ENCODE measurements around the gene CSH1.

Gene CSH1

DNA sequence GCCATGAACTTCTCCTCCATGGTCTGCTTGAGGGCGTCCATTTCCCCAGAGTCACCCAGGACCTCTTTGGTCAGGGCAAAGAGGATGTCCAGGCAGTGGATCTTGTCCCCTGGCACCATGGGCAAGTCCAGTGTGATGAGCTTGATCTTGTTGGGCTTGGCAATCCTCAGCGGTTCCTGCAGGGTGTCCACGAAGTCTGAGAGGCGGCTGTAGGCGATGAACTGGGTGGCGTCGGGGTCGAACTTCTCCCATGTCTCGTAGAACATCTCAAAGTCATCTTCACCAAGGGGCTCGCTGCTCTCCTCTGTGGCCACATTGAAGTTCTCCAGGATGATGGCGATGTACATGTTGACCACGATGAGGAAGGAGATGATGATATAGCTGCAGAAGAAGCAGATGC lies 44.8 kb upstream of the CSH1 start:
- Histone ChIP-seq H3K9me2 (replicated peaks; ENCODE audit: control insufficient read depth, low read length) (no peaks in the 10 kb centered on the region), H3K27ac (ENCODE audit: low read depth, low read length) (no peak overlapping the region), H3K4me3 (ENCODE audit: low read length) (no peak overlapping the region), H3K27me3 (ENCODE audit: control insufficient read depth, low read length) (no peaks in the 10 kb centered on the region), H3K36me3 (ENCODE audit: control insufficient read depth, low read length) (no peaks in the 10 kb centered on the region), H3F3A (ENCODE audit: control insufficient read depth, insufficient read depth) (peaks cover 7% of the 10 kb centered on the region; the same call in 1 of the 2 replicates), H3K9me3 (ENCODE audit: control insufficient read depth, insufficient read depth, low read length) (no peaks in the 10 kb centered on the region), H4K20me1 (ENCODE audit: control insufficient read depth, insufficient read depth, low read depth, low read length) (no peaks in the 10 kb centered on the region), H3K79me2 (ENCODE audit: control insufficient read depth, low read length) (no peaks in the 10 kb centered on the region), H3K4me1 (ENCODE audit: control insufficient read depth, low read length) (peaks cover 61% of the 10 kb centered on the region), H3K4me2 (ENCODE audit: low read length) (no peak overlapping the region)
- TF ChIP-seq EZH2phosphoT487 (IDR thresholded peaks at IDR 0.05; ENCODE audit: borderline replicate concordance, low read length) = no peak
- TF ChIP-seq, protein P1, sequence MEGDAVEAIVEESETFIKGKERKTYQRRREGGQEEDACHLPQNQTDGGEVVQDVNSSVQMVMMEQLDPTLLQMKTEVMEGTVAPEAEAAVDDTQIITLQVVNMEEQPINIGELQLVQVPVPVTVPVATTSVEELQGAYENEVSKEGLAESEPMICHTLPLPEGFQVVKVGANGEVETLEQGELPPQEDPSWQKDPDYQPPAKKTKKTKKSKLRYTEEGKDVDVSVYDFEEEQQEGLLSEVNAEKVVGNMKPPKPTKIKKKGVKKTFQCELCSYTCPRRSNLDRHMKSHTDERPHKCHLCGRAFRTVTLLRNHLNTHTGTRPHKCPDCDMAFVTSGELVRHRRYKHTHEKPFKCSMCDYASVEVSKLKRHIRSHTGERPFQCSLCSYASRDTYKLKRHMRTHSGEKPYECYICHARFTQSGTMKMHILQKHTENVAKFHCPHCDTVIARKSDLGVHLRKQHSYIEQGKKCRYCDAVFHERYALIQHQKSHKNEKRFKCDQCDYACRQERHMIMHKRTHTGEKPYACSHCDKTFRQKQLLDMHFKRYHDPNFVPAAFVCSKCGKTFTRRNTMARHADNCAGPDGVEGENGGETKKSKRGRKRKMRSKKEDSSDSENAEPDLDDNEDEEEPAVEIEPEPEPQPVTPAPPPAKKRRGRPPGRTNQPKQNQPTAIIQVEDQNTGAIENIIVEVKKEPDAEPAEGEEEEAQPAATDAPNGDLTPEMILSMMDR (IDR thresholded peaks at IDR 0.05; ENCODE audit: low read depth, low read length, poor library complexity, severe bottlenecking) = no peak

DNA sequence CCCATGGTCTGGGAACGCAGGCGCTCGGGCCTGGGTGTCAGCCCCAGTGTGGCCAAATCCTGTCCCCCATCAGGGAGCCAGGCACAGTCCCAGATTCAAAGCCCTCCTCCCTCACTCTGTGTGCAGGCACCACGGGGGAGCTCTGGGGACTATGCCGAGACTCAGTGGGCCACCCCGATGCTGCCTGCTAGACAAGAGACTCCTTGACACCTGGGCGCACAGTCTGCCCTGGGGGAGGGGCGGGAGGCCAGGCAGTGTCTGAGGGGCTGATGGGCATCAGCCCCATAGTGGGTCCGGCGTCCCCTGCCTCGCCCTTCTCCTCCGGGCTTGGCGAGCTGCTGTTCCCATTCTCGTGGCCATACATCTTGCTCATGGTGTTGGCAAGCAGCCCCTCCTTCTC lies 44.2 kb upstream of the CSH1 start:
- Histone ChIP-seq H3F3A (ENCODE audit: control insufficient read depth, insufficient read depth) (peaks cover 6% of the 10 kb centered on the region; the same call in 1 of the 2 replicates), H3K36me3 (ENCODE audit: control insufficient read depth, low read length) (no peaks in the 10 kb centered on the region), H3K4me2 (ENCODE audit: low read length) (no peak overlapping the region), H3K27ac (ENCODE audit: low read depth, low read length) (no peak overlapping the region), H3K9me2 (replicated peaks; ENCODE audit: control insufficient read depth, low read length) (no peaks in the 10 kb centered on the region), H3K4me3 (ENCODE audit: low read length) (no peak overlapping the region), H3K9me3 (ENCODE audit: control insufficient read depth, insufficient read depth, low read length) (no peaks in the 10 kb centered on the region), H3K27me3 (ENCODE audit: control insufficient read depth, low read length) (no peaks in the 10 kb centered on the region), H3K79me2 (ENCODE audit: control insufficient read depth, low read length) (no peaks in the 10 kb centered on the region), H3K4me1 (ENCODE audit: control insufficient read depth, low read length) (peaks cover 61% of the 10 kb centered on the region), H4K20me1 (ENCODE audit: control insufficient read depth, insufficient read depth, low read depth, low read length) (no peaks in the 10 kb centered on the region)
- TF ChIP-seq, protein P1 (IDR thresholded peaks at IDR 0.05; ENCODE audit: low read depth, low read length, poor library complexity, severe bottlenecking) = no peak
- no peak for TF ChIP-seq EZH2phosphoT487 (IDR thresholded peaks at IDR 0.05; ENCODE audit: borderline replicate concordance, low read length)

DNA sequence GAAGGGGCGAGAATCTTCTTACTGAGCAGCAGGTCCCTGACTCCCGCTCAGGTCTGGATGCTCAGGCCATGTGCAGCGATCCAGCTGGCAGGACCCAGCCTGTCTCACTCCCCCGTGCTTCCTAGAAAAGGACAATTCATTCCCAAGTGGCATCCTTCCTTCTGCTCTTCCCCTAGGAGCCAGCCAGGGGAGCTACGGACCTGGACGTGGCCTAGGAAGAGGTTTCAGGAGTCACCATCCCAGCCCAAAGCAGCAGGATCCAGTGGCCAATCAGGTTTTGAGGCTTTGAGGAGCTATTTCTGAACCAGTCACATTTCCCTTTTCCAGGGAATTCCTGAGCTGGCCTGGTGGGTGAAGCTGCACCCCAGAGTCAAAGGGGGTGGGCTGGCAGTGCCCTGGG lies 43.5 kb upstream of the CSH1 start:
- Histone ChIP-seq H3K36me3 (ENCODE audit: control insufficient read depth, low read length) (no peaks in the 10 kb centered on the region), H3K4me2 (ENCODE audit: low read length) (no peak overlapping the region), H3K4me1 (ENCODE audit: control insufficient read depth, low read length) (peaks cover 61% of the 10 kb centered on the region), H3K9me3 (ENCODE audit: control insufficient read depth, insufficient read depth, low read length) (no peaks in the 10 kb centered on the region), H3K27me3 (ENCODE audit: control insufficient read depth, low read length) (no peaks in the 10 kb centered on the region), H3F3A (ENCODE audit: control insufficient read depth, insufficient read depth) (peaks cover 8% of the 10 kb centered on the region; the same call in 1 of the 2 replicates), H3K9me2 (replicated peaks; ENCODE audit: control insufficient read depth, low read length) (no peaks in the 10 kb centered on the region), H4K20me1 (ENCODE audit: control insufficient read depth, insufficient read depth, low read depth, low read length) (no peaks in the 10 kb centered on the region), H3K4me3 (ENCODE audit: low read length) (no peak overlapping the region), H3K79me2 (ENCODE audit: control insufficient read depth, low read length) (no peaks in the 10 kb centered on the region), H3K27ac (ENCODE audit: low read depth, low read length) (no peak overlapping the region)
- no peak for TF ChIP-seq EZH2phosphoT487 (IDR thresholded peaks at IDR 0.05; ENCODE audit: borderline replicate concordance, low read length)
- TF ChIP-seq, protein P1 (IDR thresholded peaks at IDR 0.05; ENCODE audit: low read depth, low read length, poor library complexity, severe bottlenecking) = no peak

Data from DOHH2 (cell line).